ENCODE results near the gene SLC35E1.

The SLC35E1 gene

GRCh38 chr19:16596399-16596798, 24.2 kb upstream of the SLC35E1 start:
- no peak for DNase-seq (ENCODE audit: low read depth)

DNA sequence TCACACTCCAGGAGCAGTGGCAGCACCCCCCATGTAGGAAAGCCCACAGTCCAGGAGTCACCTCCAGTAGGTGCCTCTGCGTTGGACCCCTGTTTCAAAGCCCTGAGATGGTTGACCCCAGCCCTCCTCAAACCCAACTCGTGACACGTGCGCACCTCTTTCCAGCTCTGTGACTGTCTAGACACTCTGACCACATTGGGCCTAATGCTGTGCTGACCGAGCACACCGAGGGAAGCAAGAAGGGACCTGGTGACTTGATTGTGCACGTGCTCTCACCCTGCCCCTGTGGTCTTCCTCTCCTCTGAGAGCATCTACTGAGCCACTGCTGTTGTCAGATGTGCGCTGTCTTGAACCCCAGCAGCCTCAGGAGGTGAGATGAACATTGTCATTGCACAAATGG, 22.9 kb upstream of the SLC35E1 start:
- no peak for DNase-seq (ENCODE audit: low read depth)

- DNase-seq (ENCODE audit: low read depth), result no peak
Observed at GRCh38 chr19:16594681-16595091, 22.5 kb upstream of the SLC35E1 start.

DNA sequence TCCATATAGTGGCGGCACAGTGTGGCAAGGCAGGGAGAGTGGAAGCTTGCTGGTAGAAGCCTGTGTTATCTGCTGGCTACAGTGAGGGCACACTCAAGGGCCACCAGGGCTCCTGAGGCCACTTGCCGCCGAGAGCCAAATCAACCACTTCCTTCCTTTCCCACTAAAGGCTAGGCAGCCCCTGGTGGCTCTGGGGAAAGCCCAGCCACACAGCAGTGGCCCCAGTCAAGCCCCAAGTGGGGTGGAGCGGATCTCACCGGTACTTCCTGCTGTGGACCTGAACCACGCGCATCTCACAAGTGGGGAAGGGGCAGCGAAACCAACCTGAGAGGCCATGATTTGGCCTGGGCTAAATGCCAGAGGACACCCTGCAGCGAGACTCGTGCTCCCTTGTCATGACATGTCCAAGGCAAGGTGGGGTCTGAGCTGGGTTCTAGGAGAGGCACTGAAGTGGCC, 21.9 kb upstream of the SLC35E1 start:
- DNase-seq (ENCODE audit: low read depth), result no peak

DNA sequence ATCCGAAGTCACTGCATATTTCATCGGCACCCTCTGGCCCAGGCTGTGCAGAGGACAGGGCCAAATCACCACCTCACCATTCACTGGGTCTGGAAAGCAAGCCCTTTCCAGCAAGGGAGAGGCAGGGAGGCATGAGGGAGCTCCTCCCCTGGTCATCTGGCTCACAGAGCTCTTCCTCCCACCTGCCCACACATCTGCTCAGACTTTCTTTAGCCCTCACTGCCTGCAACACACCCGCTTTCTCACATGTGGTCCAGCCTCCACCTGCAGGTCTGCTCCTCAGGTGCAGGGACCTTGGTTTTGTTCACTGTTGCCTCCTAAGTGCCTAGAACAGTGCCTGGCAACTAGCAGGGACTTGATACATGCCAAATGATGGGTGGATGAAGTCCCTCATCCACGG, 21.0 kb upstream of the SLC35E1 start:
- no peak for DNase-seq (ENCODE audit: low read depth)

DNA sequence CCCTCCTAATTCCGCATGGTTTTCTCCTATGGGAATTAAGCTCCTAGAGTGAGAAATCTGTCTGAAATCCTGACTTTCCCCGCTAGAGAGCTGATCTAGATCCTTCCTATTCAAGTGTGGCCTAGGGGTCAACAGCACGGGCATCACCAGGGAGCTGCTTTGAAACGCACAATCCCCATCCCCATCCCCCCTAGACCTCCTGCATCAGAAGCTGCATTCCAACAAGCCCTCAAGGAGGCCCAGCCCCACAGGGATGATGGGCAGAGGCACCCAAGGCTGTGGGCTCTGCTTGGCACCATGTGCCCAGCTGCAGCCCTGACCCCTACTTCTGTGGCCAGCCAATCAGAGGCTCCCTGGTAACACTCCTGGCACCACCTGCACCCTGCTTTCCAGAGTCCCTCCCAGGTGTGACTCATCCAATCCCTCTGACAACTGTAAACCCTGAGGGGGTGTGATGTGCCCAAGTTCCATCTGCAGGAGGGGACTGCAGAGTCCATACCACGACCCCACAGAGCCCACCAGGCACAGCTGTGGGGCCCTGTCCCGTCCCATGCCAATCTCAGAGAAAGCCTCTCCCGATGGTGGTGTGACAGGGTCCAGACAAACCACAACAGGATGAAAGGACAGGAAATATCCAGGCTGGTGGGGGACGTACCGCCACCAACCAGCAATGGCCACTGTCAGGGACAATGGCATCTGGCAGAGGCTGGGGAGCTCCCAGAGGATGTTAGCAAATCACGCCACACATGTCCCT, 19.8 kb upstream of the SLC35E1 start:
- DNase-seq (ENCODE audit: low read depth), result no peak

GRCh38 chr19:16590876-16591802, 18.9 kb upstream of the SLC35E1 start:
- DNase-seq (ENCODE audit: low read depth), result no peak

DNA sequence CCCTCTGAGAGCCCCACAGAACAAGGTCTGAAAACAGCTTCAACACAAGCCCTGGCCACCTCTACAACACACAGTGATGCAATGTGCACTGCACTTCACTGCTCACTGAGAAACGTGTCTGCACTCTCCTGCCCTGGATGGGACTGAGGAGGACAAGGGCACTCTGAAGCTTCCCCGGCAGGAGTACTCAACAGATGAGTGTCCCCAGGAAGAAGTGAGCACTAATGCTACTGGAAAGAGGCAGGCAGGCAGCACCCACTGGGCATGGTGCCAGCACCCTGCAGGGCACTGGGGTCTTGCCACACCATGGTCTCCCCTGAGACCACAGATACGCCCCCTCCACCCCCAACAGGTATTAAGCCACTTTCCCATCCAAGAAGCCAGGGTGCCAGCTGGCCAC, 17.7 kb upstream of the SLC35E1 start:
- no peak for DNase-seq (ENCODE audit: low read depth)

DNA sequence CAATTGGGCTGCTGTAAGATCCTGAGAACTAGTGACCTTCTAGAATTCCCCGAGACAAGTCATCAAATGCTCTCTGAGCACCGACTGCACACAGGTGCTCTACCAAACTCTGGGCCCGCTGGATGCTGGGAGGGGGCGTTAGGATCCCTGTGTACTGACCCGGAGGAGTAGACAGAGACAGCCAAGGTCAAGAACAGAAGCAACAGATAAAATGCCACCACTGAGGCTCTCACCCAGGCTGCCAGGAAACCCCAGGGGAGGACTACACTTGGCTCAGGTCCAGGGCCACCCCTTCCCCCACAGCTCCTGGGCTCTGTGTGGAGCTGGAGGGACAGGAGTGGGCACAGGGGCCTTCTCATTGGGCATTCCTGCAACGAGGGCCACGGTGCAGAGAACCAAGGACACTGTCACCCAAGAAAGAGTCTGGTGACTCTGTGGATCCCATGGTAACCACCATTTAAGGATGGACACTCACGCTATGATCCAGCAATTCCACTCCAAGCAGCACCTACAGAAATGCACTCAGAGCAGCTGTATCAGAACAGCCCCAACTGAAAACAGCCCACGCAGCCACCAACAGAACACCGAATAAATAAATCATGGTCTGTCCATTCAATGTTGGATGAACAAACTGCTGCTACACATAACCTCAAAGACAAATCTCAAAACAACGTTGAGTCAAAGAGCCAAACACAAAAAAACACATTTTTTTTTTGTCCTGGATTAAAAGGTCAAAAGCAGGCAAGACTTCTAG, 16.8 kb upstream of the SLC35E1 start:
- no peak for DNase-seq (ENCODE audit: low read depth)

DNA sequence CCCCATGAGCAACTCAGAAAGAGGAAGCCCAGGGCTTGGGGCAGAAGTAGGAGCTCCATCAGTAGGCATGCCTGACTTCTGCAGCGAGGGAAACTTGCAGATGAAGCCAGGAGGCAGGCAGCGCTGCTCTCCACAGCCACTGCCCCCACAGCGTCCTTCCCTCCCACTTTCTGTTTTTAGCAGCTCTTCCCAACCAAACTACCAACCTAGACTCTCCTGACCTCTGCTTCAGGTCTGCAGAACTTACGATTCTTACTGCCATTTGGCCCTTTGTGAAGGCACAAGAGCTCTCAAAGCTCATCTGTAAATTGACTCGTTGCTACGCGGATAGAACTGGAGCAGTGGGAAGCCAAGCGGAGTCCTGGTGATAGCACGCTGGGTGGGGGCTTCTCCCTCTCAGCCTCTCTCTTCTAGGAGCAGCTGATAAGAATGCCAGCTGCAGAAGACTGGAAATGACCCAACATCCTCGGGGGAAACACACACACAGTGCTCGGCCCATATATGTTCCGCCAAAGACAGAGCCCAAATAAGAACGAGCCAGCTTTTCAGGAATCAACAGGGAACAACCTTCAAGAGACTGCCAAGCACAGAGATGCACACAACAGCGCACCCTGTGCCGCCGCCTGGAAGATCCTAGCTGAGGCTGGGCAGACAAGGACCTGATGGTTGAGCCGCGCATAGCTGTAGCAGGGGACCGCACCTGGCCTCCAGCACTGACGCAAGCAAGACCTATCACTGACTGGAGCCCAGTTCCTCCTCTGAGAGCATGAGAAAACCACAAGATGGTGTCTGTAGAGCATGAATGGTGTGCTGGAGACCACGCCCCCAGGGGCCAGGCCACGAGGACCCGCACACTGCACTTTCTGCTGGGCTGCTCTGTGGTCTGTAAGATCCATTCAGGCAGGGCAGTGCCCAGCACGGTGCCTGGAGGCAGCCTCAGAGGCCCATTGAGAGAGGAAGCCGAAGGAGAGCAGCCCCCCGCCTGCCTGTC, 15.9 kb upstream of the SLC35E1 start:
- no peak for DNase-seq (ENCODE audit: low read depth)

GRCh38 chr19:16586991-16587832, 15.0 kb upstream of the SLC35E1 start:
- DNase-seq (ENCODE audit: low read depth), result peak; percentile 48

DNA sequence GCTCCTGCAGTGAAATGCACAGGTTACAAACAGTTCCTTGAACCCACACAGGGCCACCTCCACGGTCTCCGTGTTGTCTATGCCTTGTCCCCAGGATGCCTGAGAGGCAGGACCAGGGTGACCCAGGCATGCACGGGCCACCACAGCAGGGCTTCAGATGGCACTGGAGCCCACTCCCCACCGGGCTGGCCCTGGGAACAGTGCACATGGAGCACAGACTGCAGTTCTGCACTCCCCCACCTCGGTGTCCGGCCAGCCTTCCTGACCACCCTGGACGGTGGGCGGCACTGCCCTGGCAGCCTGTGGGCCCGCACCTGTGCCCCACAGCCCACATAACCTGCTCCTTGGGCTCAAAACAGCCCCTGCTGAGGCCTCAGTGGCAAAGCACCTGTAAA, 14.3 kb upstream of the SLC35E1 start:
- DNase-seq (ENCODE audit: low read depth), result no peak

DNA sequence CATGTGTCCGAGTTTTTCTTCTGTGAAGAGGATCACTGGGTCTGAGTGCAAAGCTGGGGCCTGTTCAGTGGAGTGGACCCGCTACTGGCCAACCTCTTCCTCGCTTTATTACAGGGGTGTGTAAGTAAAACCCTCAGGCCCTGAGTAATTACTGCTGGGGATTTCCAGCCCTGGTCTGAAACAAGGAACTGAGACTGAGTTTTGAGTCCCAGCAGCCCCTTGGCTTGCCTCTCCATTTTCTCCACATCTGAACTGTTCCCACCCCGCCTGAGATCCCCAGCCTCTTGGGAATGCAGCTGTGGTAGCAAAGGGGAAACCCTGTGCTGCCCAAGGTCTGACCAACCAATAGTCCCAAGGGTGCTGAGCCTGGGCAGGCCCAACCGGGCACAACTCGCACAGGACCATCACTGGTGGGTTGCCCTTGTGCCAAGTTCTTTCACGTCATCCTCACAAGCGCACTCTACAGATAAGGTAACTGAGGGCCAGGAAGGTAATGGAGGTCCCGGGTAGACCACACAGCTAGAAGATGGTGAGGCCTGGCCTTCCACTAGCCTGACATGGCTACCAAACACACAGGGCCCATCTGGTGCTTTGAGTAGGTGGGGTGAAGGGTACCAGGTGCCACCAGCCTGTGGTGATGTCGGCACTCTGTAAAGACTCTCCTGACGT, 13.7 kb upstream of the SLC35E1 start:
- DNase-seq (ENCODE audit: low read depth), result no peak

DNA sequence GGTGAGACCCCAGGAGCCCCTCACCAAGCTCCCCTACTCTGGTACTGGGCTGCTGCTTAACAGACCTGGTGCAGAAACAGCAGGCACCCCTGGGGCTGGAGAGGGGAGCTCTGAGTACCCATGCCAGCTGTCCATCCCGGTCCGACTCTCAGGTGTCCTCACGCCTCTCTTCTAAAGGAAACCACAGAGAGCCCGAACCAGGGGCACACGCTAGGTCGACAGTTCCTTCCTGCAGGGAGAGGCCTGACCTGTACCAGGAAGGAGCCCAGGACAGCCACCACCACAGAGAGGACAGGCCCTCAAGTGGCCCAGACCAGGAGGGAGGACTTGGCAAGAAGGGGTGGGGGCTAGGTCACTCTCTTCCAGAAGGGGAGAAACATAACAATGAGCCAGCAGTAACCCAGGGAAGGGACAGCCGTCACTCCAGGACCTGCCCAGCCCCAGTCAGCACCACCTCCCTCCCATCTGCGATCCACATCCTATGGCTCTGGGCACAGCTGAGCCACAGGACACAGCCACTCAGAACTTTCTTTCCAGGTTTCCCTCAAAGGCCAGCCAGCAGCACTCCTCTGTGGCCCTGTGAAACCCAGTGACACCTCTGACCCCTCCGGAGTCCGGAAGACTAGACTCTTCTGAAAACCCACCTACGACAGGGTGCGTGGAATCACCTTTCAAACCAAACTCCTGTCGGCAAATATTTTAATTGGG, 13.0 kb upstream of the SLC35E1 start:
- no peak for DNase-seq (ENCODE audit: low read depth)

DNA sequence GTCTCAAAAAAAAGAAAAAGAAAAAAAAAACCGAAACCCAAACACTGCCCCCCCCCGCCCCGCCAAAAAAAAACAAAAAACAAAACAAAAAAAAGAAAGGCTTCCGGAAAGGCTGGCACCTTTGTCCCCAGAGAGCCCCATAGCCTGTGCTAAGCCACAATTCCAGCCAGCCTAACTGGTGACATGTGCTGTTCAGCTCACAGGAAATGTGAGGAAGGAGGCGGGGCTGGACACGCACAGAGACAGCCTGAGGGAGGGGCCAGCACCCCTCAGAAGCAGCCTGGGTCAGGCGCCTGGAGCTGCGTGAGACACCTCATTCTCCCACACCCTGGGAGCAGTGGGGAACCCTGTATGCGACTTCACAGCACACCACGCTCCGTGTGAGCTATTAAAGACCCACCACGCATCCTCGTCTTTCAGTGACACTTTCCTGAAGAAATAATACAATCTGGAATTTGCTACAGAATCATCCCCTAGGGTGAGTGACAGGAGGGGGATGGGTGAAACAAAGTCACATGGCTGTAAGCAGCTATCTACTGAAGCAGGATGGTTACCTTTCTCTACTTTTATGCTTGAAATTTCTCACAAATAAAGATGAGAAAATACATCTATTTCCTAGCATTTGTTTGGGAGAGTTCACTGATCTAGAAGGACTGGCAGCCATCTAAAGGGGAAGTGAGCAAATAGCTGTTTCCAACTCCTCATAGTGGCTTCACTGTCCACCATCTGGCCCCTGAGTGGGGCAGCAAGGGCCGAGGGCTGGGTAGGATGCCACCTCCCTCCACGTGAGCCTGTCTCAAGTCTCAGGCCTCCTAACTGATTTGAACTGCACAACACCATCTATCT, 12.3 kb upstream of the SLC35E1 start:
- peak; percentile 77 for DNase-seq (ENCODE audit: low read depth)

GRCh38 chr19:16582486-16583261, 10.5 kb upstream of the SLC35E1 start:
- no peak for DNase-seq (ENCODE audit: low read depth)

- DNase-seq (ENCODE audit: low read depth), result no peak
Observed at GRCh38 chr19:16581971-16582343, 9.7 kb upstream of the SLC35E1 start.
